Ramos (cell line): Measurements from ENCODE around the gene ADM.

Experiments
- in situ Hi-C: fragments of 300-500 bp; cut with MboI; formaldehyde crosslinking; loops from one replicate; pipeline ENCODE4 v1.14.3; 2022; ENCODE audit warnings: low sequenced_read_pairs; ENCODE audit not compliant: unreplicated experiment

Gene ADM

GRCh38 chr11:10289765-10290380 is 15.0 kb upstream of the ADM start:
- in situ Hi-C loops, result no loop called here

GRCh38 chr11:10291801-10292638 is 12.9 kb upstream of the ADM start:
- in situ Hi-C loops, result no loop called here

GRCh38 chr11:10293423-10294289 is 11.2 kb upstream of the ADM start, which contains the start of gene SBF2:
SBF2 (minus strand) TSS chr11:10294219; CDS start chr11:10294069, 150 bp downstream.
- in situ Hi-C loops, result no loop called here

GRCh38 chr11:10294290-10294953 is 10.5 kb upstream of the ADM start:
- in situ Hi-C loops, result no loop called here

GRCh38 chr11:10295064-10295901 is 9.6 kb upstream of the ADM start:
- in situ Hi-C loops, result no loop called here

GRCh38 chr11:10298342-10298741 is 6.5 kb upstream of the ADM start:
- in situ Hi-C loops, result no loop called here

GRCh38 chr11:10301656-10302358 is 3.1 kb upstream of the ADM start:
- in situ Hi-C loops, result no loop called here

- in situ Hi-C loops, result no loop called here
Observed at GRCh38 chr11:10302359-10302743, 2.5 kb upstream of the ADM start.

GRCh38 chr11:10302744-10303557 is 1.9 kb upstream of the ADM start:
- in situ Hi-C loops, result no loop called here

GRCh38 chr11:10303558-10304363 is 1.1 kb upstream of the ADM start:
- in situ Hi-C loops, result no loop called here

GRCh38 chr11:10305262-10305963 is 540 bp downstream of the ADM start:
- in situ Hi-C loops, result no loop called here

- in situ Hi-C loops, result no loop called here
Observed at GRCh38 chr11:10305964-10306918, 1.4 kb downstream of the ADM start.

GRCh38 chr11:10307022-10307399 is 2.1 kb downstream of the ADM start:
- in situ Hi-C loops, result no loop called here

GRCh38 chr11:10307400-10308200 is 2.7 kb downstream of the ADM start:
- in situ Hi-C loops, result no loop called here
